Measurements from ENCODE around the gene MAN1A1. TPM values are rescaled to one million over a fixed set of nuclear protein-coding genes. Genes with fewer than 3 reads are reported as not detected.

The MAN1A1 gene
- total RNA-seq, 2 experiments from 2014 or later, result 13.7 to 13.9 TPM

- ChIA-PET POLR2A (interaction anchor here (0.7 kb wide), 1 partner anchor 139 kb away, joined by 3 read pairs; no protein-coding TSS in a partner anchor), CTCF (interaction anchor here (0.6 kb wide), 1 partner anchor 31 kb away, joined by 3 read pairs; no protein-coding TSS in a partner anchor)
- ATAC-seq (no peak), DNase-seq (no peak)
- peaks cover 36% of the 10 kb centered on the region for H3K36me3 Mint-ChIP-seq (ENCODE audit: low read depth)
- H3K27me3 Mint-ChIP-seq (ENCODE audit: low read depth), result no peaks in the 10 kb centered on the region
- peaks cover 63% of the 10 kb centered on the region for H3K4me1 Mint-ChIP-seq (ENCODE audit: low read depth)
- no peaks in the 10 kb centered on the region for H3K9me3 Mint-ChIP-seq (ENCODE audit: insufficient read depth)
- H3K4me3 Mint-ChIP-seq, result no peak overlapping the region
- no peak overlapping the region for H3K27ac Mint-ChIP-seq
These were observed 4.4 kb downstream of the MAN1A1 start for GRCh38 chr6:119345114-119345513.

GRCh38 chr6:119344306-119344705 is 5.3 kb downstream of the MAN1A1 start:
- H3K4me3 Mint-ChIP-seq, result no peak overlapping the region

GRCh38 chr6:119343573-119344146 is 5.9 kb downstream of the MAN1A1 start:
- ChIA-PET POLR2A (interaction anchor here (0.9 to 1.1 kb wide), 2 partner anchors 21 to 29 kb away, joined by 3 to 6 read pairs; no protein-coding TSS in a partner anchor), CTCF (interaction anchor here (0.6 to 2.8 kb wide), 10 partner anchors 9 to 214 kb away, joined by 3 to 12 read pairs (median 4); no protein-coding TSS in a partner anchor)
- Mint-ChIP-seq H3K36me3 (ENCODE audit: low read depth) (peaks cover 42% of the 10 kb centered on the region), H3K27me3 (ENCODE audit: low read depth) (no peaks in the 10 kb centered on the region), H3K4me1 (ENCODE audit: low read depth) (peaks cover 74% of the 10 kb centered on the region), H3K4me3 (no peak overlapping the region), H3K27ac (no peak overlapping the region), H3K9me3 (ENCODE audit: insufficient read depth) (no peaks in the 10 kb centered on the region)
- ATAC-seq (no peak), DNase-seq (no peak)

More at GRCh38 chr6:119344306-119344705, 5.3 kb downstream of the MAN1A1 start:
- ChIA-PET POLR2A (interaction anchor here (1.1 kb wide), 1 partner anchor 22 kb away, joined by 6 read pairs; no protein-coding TSS in a partner anchor), CTCF (interaction anchor here (1.9 to 2.8 kb wide), 5 partner anchors 10 to 215 kb away, joined by 5 to 12 read pairs (median 9); no protein-coding TSS in a partner anchor)
- ATAC-seq (no peak), DNase-seq (no peak)
- Mint-ChIP-seq H3K27ac (no peak overlapping the region), H3K27me3 (ENCODE audit: low read depth) (no peaks in the 10 kb centered on the region), H3K9me3 (ENCODE audit: insufficient read depth) (no peaks in the 10 kb centered on the region), H3K36me3 (ENCODE audit: low read depth) (peaks cover 37% of the 10 kb centered on the region), H3K4me1 (ENCODE audit: low read depth) (peaks cover 68% of the 10 kb centered on the region)

- DNase-seq (no peak), ATAC-seq (no peak)
- CTCF ChIA-PET, result interaction anchor here (0.6 to 2.8 kb wide), 12 partner anchors 9 to 214 kb away, joined by 3 to 12 read pairs (median 4); no protein-coding TSS in a partner anchor
- POLR2A ChIA-PET, result interaction anchor here (0.9 to 1.1 kb wide), 2 partner anchors 20 to 29 kb away, joined by 3 to 6 read pairs; no protein-coding TSS in a partner anchor
- Mint-ChIP-seq H3K27ac (no peak overlapping the region), H3K4me3 (no peak overlapping the region), H3K9me3 (ENCODE audit: insufficient read depth) (no peaks in the 10 kb centered on the region), H3K4me1 (ENCODE audit: low read depth) (peaks cover 78% of the 10 kb centered on the region), H3K36me3 (ENCODE audit: low read depth) (peaks cover 42% of the 10 kb centered on the region), H3K27me3 (ENCODE audit: low read depth) (no peaks in the 10 kb centered on the region)
These were observed 6.4 kb downstream of the MAN1A1 start for GRCh38 chr6:119343167-119343566.

- ATAC-seq (no peak), DNase-seq (no peak)
- Mint-ChIP-seq H3K4me1 (ENCODE audit: low read depth) (peaks cover 75% of the 10 kb centered on the region), H3K4me3 (no peak overlapping the region), H3K27me3 (ENCODE audit: low read depth) (no peaks in the 10 kb centered on the region), H3K36me3 (ENCODE audit: low read depth) (peaks cover 41% of the 10 kb centered on the region), H3K9me3 (ENCODE audit: insufficient read depth) (no peaks in the 10 kb centered on the region), H3K27ac (no peak overlapping the region)
- ChIA-PET CTCF (interaction anchor here (1.2 to 2.8 kb wide), 5 partner anchors 8 to 213 kb away, joined by 3 to 12 read pairs (median 6); no protein-coding TSS in a partner anchor), POLR2A (interaction anchor here (1.0 kb wide), 1 partner anchor 28 kb away, joined by 4 read pairs; no protein-coding TSS in a partner anchor)
These were observed 7.1 kb downstream of the MAN1A1 start for GRCh38 chr6:119342430-119342829.

GRCh38 chr6:119340796-119341487 is 8.6 kb downstream of the MAN1A1 start:
- Mint-ChIP-seq H3K27ac (no peak overlapping the region), H3K9me3 (ENCODE audit: insufficient read depth) (no peaks in the 10 kb centered on the region)
- CTCF ChIA-PET, result interaction anchor here (1.1 to 1.5 kb wide), 6 partner anchors 8 to 212 kb away, joined by 3 to 5 read pairs (median 4); no protein-coding TSS in a partner anchor

GRCh38 chr6:119339941-119340456 is 9.6 kb downstream of the MAN1A1 start:
- DNase-seq (no peak), ATAC-seq (no peak)
- Mint-ChIP-seq H3K36me3 (ENCODE audit: low read depth) (peaks cover 34% of the 10 kb centered on the region), H3K4me1 (ENCODE audit: low read depth) (peaks cover 55% of the 10 kb centered on the region), H3K4me3 (no peak overlapping the region), H3K27ac (no peak overlapping the region), H3K9me3 (ENCODE audit: insufficient read depth) (no peaks in the 10 kb centered on the region), H3K27me3 (ENCODE audit: low read depth) (no peaks in the 10 kb centered on the region)
- CTCF ChIA-PET, result interaction anchor here (1.2 to 1.5 kb wide), 3 partner anchors 7 to 211 kb away, joined by 5 read pairs; no protein-coding TSS in a partner anchor
- POLR2A ChIA-PET, result no interaction called here

More at GRCh38 chr6:119340796-119341487, 8.6 kb downstream of the MAN1A1 start:
- H3K4me1 Mint-ChIP-seq (ENCODE audit: low read depth), result peaks cover 64% of the 10 kb centered on the region
- H3K27me3 Mint-ChIP-seq (ENCODE audit: low read depth), result no peaks in the 10 kb centered on the region
- peaks cover 40% of the 10 kb centered on the region for H3K36me3 Mint-ChIP-seq (ENCODE audit: low read depth)
- POLR2A ChIA-PET, result no interaction called here
- ATAC-seq, result no peak
- DNase-seq, result no peak
- no peak overlapping the region for H3K4me3 Mint-ChIP-seq

- H3K36me3 Mint-ChIP-seq (ENCODE audit: low read depth), result peaks cover 27% of the 10 kb centered on the region
- no peaks in the 10 kb centered on the region for H3K9me3 Mint-ChIP-seq (ENCODE audit: insufficient read depth)
- H3K27ac Mint-ChIP-seq, result no peak overlapping the region
- ATAC-seq (no peak), DNase-seq (no peak)
- peaks cover 49% of the 10 kb centered on the region for H3K4me1 Mint-ChIP-seq (ENCODE audit: low read depth)
- POLR2A ChIA-PET, result interaction anchor here (2.1 kb wide), 1 partner anchor 13 kb away, joined by 7 read pairs; no protein-coding TSS in a partner anchor
- H3K4me3 Mint-ChIP-seq, result no peak overlapping the region
- no peaks in the 10 kb centered on the region for H3K27me3 Mint-ChIP-seq (ENCODE audit: low read depth)
- CTCF ChIA-PET, result interaction anchor here (1.5 to 7.1 kb wide), 3 partner anchors 10 to 208 kb away, joined by 4 to 48 read pairs (median 11); no protein-coding TSS in a partner anchor
These were observed 11.8 kb downstream of the MAN1A1 start for GRCh38 chr6:119337762-119338161.

- Mint-ChIP-seq H3K4me1 (ENCODE audit: low read depth) (peaks cover 48% of the 10 kb centered on the region), H3K36me3 (ENCODE audit: low read depth) (peaks cover 25% of the 10 kb centered on the region), H3K27me3 (ENCODE audit: low read depth) (no peaks in the 10 kb centered on the region), H3K27ac (no peak overlapping the region), H3K4me3 (no peak overlapping the region), H3K9me3 (ENCODE audit: insufficient read depth) (no peaks in the 10 kb centered on the region)
- CTCF ChIA-PET, result interaction anchor here (1.4 to 7.1 kb wide), 3 partner anchors 10 to 208 kb away, joined by 3 to 48 read pairs (median 11); no protein-coding TSS in a partner anchor
- DNase-seq, result no peak
- POLR2A ChIA-PET, result interaction anchor here (2.1 kb wide), 1 partner anchor 14 kb away, joined by 7 read pairs; no protein-coding TSS in a partner anchor
- no peak for ATAC-seq
These were observed 12.3 kb downstream of the MAN1A1 start for GRCh38 chr6:119337252-119337651.

- Mint-ChIP-seq H3K27me3 (ENCODE audit: low read depth) (no peaks in the 10 kb centered on the region), H3K36me3 (ENCODE audit: low read depth) (peaks cover 21% of the 10 kb centered on the region), H3K4me1 (ENCODE audit: low read depth) (peaks cover 52% of the 10 kb centered on the region), H3K4me3 (no peak overlapping the region), H3K27ac (no peak overlapping the region), H3K9me3 (ENCODE audit: insufficient read depth) (no peaks in the 10 kb centered on the region)
- ChIA-PET POLR2A (interaction anchor here (1.0 kb wide), 1 partner anchor 12 kb away, joined by 3 read pairs; no protein-coding TSS in a partner anchor), CTCF (interaction anchor here (0.8 to 7.1 kb wide), 13 partner anchors 9 to 404 kb away, joined by 3 to 48 read pairs (median 10); no protein-coding TSS in a partner anchor)
- DNase-seq (no peak), ATAC-seq (no peak)
These were observed 14.9 kb downstream of the MAN1A1 start for GRCh38 chr6:119334535-119335264.

Measured in activated CD8-positive, alpha-beta T cell treated with anti-CD3 and anti-CD28 coated beads, Interleukin-2, amount 10 ng/mL, durations not matched to agents 7 days and 5 days (primary cell).